Cardiac muscle cell (in vitro differentiated cells and primary cell): ENCODE results near the gene TCF4. TPM values are rescaled to one million over a fixed set of nuclear protein-coding genes. Genes with fewer than 3 reads are reported as not detected.

ENCODE experiments used
- DNase-seq, 2 donors: peaks; one replicate each; pipeline versions ENCODE4 v3.0.0 to v3.0.0-alpha.2; 2010 to 2017; ENCODE audit warnings: low read depth in 1 of 2, low spot score in 1 of 2
- H3K27ac ChIP-seq: fragments of 200-600 bp; sonication (generic); 2 replicates; pipeline ENCODE4 v1.5.1; 2016
- H3K27me3 ChIP-seq: fragments of 200-600 bp; sonication (generic); 2 replicates; pipeline ENCODE4 v1.6.0; 2016; ENCODE audit warnings: control low read depth
- H3K36me3 ChIP-seq: fragments of 200-600 bp; sonication (generic); 2 replicates; pipeline ENCODE4 v1.5.1; 2016; ENCODE audit warnings: control low read depth
- H3K4me1 ChIP-seq: fragments of 200-600 bp; sonication (generic); 2 replicates; pipeline ENCODE4 v1.8.1; 2017; ENCODE audit warnings: low read depth, mild to moderate bottlenecking, mixed run types
- H3K4me3 ChIP-seq: fragments of 200-600 bp; sonication (generic); 2 replicates; pipeline ENCODE4 v1.5.1; 2016; ENCODE audit warnings: mild to moderate bottlenecking
- H3K9me3 ChIP-seq: fragments of 200-600 bp; sonication (generic); 2 replicates; pipeline ENCODE4 v1.5.1; 2017; ENCODE audit warnings: low read depth, mild to moderate bottlenecking, control low read depth
- polyA plus RNA-seq: library from polyadenylated mRNA; unstranded; fragments of >200 nt; fragmentation: Nextera tagmentation; extraction: Ambion mirVana; gene quantifications from 2 replicates; pipeline ENCODE4 v1.2.1, GENCODE V29; 2016
- total RNA-seq: library from RNA; depleted of rRNA; stranded (reverse); fragments of >200 nt; gene quantifications from 2 replicates; pipeline ENCODE4 v1.2.3, GENCODE V29; 2016
- TF ChIP-seq, protein P1 (sequence below): IDR thresholded peaks from 2 replicates; pipeline ENCODE4 v1.5.1; 2012; ENCODE audit warnings: low read depth, mild to moderate bottlenecking, low read length

The TCF4 gene
- total and polyA plus RNA-seq, 2 experiments from 2014 or later, result 38.3 to 59.2 TPM

GRCh38 chr18:55185391-55185790 lies 402.6 kb downstream of the TCF4 start:
- Histone ChIP-seq H3K4me3 (no peak overlapping the region), H3K27ac (no peak overlapping the region), H3K27me3 (no peaks in the 10 kb centered on the region), H3K36me3 (no peaks in the 10 kb centered on the region), H3K4me1 (peaks cover 2% of the 10 kb centered on the region), H3K9me3 (no peaks in the 10 kb centered on the region)
- no peak for DNase-seq
- TF ChIP-seq, protein P1, sequence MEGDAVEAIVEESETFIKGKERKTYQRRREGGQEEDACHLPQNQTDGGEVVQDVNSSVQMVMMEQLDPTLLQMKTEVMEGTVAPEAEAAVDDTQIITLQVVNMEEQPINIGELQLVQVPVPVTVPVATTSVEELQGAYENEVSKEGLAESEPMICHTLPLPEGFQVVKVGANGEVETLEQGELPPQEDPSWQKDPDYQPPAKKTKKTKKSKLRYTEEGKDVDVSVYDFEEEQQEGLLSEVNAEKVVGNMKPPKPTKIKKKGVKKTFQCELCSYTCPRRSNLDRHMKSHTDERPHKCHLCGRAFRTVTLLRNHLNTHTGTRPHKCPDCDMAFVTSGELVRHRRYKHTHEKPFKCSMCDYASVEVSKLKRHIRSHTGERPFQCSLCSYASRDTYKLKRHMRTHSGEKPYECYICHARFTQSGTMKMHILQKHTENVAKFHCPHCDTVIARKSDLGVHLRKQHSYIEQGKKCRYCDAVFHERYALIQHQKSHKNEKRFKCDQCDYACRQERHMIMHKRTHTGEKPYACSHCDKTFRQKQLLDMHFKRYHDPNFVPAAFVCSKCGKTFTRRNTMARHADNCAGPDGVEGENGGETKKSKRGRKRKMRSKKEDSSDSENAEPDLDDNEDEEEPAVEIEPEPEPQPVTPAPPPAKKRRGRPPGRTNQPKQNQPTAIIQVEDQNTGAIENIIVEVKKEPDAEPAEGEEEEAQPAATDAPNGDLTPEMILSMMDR, result no peak

DNA sequence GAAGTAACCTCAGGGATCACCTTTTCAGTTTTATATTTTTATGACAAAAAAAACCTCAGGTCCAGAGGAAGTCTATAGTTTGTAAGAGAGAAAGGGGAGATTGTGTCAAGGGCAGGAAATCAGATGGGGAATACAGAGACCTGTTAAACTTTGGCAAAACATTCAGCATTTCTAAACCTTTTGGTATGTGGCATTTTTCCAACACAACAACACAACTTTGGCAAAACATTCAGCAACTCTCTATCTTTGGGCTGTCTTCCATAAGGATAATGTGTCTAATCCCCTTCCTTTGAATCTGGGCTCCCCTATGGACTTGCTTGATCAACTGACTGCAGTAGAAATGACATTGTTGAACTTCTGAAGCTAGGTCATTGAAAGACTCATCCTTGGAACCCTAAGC lies 408.2 kb downstream of the TCF4 start:
- DNase-seq, result peak in 1 of 2 donors; percentile 68
- H3K9me3 ChIP-seq, result no peaks in the 10 kb centered on the region
- H3K36me3 ChIP-seq, result no peaks in the 10 kb centered on the region
- no peak overlapping the region for H3K27ac ChIP-seq
- no peak overlapping the region for H3K4me3 ChIP-seq
- H3K27me3 ChIP-seq, result no peaks in the 10 kb centered on the region
- no peaks in the 10 kb centered on the region for H3K4me1 ChIP-seq
- TF ChIP-seq, protein P1, result no peak

- TF ChIP-seq, protein P1, result no peak
- Histone ChIP-seq H3K27me3 (no peaks in the 10 kb centered on the region), H3K27ac (no peak overlapping the region), H3K4me1 (no peaks in the 10 kb centered on the region), H3K4me3 (no peak overlapping the region), H3K36me3 (no peaks in the 10 kb centered on the region), H3K9me3 (no peaks in the 10 kb centered on the region)
- DNase-seq, result no peak
Observed at GRCh38 chr18:55179425-55179824, 408.6 kb downstream of the TCF4 start.

DNA sequence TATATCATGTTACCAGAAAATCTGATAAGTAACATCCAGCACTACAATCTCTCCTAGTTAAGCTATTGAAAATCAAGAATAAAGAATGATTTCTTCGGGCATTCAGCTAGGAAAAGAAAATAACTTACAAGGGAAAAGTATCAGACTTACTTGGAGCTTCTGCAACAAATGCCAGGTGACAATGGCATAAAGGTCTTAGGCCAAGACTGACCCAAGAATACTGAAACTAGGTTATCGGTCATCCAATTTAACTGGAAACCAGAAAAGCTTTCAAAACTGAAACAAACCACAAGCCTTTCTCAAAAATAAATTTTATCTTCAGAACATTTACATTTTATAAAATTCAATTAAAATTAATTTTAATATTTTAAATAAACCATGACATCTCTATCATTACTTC lies 414.7 kb downstream of the TCF4 start:
- no peaks in the 10 kb centered on the region for H3K36me3 ChIP-seq
- no peak for DNase-seq
- no peaks in the 10 kb centered on the region for H3K27me3 ChIP-seq
- H3K4me3 ChIP-seq, result no peak overlapping the region
- no peak overlapping the region for H3K27ac ChIP-seq
- TF ChIP-seq, protein P1, result no peak
- no peaks in the 10 kb centered on the region for H3K4me1 ChIP-seq
- H3K9me3 ChIP-seq, result no peaks in the 10 kb centered on the region
